Measurements from ENCODE around the gene SLBP. TPM values are rescaled to one million over a fixed set of nuclear protein-coding genes. Genes with fewer than 3 reads are reported as not detected.

SLBP gene
- total RNA-seq, 1 donor from 2014 or later: 31.3 TPM

DNA sequence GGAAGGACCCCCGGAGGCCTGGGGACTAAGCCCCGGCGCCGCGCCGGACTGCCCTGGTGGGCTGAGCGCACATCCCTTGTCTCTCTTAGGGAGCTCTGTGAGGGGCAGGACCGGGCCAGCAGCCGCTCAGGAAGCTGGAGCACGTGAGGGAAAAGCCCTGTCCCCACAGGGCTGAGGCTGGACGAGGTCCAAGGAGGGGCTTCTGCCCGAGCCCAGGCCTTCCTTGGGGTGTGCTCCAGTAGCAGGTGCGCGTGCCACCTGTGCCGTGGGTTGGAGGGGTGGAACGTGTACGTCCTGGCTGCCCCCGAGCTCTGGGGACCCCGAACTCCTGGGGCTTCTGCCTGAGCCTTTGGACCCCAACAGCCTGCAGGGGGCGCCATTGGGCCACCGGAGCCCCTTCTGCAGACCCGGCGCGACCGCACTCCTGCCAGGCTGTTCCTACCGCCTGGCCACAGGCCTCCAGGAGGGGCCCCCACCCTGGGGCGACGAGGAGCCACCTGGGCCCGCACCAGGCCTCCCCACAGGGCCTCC lies 36.4 kb upstream of the SLBP start:
- peak; percentile 34 for ATAC-seq

DNA sequence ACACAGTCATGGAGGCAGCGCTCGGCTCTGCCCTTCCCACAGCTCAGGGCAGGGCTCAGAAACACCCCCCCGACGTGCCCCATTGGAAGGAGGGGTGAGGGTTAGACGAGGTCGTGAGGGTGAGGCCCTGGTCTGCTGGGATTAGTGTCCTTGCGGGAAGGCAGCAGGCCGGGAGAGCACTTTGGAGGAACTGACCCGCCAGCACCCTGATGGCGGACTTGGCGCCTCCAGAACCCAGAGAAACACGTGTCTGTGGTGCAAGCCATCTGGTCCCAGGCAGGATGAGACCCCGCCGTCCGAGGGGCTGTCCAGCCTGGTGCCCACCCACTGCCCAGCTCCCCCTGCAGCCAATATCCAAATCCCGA lies 35.5 kb upstream of the SLBP start:
- no peak for ATAC-seq

DNA sequence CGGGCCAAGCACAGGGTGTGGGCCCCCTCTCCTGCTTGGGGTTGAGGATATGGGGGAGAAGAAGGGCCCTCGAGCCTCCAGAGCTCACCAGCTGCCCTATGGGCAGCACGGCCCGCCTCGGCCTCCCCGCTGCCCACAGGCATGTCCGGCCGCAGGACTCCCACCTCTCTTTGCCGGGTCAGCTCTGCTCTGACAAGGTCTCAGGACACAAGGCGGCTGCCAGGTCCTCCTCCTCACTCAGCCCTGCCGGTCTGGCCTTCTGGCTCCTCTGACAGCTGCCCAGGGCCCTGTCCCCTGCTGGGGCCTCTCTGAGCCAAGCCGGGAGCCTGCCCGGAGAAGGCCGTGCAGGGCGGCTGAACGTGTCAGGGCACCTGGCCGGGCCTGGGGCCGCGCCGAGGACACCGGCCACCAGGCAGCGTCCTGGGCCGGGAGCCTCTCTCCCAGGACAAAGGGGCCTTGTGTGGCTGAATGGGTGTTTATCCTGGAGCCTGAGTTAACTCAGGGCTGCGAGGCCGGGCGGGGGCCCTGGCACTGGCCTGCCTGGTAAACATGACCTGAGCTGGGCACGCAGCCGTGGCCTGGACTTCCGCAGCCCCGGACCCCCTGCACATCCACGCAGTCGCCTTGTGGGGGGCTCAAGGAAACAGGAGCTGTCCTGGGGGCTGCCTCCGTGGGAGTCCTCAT lies 34.9 kb upstream of the SLBP start:
- ATAC-seq: no peak

DNA sequence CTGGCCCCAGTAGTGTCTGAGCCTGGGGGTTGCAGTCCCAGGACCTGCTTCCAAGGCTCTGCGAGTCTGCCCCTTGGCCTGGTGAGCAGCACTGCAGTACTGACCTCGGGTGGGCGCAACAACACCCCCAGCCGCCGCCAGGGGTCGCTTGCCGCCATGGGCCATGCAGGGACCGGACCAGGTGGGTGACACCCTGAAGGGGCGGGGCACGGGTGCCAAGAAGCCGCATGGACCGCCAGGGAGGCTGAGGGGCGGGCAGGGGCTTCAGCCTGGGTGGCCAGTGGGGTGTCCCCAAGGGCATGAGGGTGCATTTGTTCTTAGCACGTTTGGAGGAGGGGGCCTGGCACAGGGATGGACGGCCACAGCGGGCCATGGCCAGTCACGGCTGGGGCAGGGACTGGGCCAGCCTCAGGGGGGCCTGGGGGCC lies 34.2 kb upstream of the SLBP start:
- ATAC-seq: peak; percentile 44

DNA sequence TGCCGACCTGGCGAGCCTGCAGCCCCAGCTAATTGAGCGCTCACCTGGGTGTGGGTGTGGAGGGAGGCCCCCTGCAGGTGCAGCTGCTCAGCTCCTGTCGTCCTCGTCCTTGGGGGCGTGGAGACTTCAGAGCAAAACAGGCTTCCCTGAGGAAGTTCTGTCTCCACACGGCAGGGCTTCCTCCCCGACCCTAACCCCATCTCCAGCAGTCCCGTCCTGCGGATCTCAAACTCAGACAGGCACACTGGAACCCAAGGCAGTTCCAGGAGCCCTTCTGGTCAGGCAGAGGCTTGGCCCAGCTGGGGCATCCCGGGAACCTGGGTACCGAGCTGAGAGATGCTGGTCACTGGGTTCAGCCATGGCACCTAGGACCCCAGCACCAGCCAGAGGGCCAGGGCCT lies 33.6 kb upstream of the SLBP start:
- ATAC-seq: no peak

DNA sequence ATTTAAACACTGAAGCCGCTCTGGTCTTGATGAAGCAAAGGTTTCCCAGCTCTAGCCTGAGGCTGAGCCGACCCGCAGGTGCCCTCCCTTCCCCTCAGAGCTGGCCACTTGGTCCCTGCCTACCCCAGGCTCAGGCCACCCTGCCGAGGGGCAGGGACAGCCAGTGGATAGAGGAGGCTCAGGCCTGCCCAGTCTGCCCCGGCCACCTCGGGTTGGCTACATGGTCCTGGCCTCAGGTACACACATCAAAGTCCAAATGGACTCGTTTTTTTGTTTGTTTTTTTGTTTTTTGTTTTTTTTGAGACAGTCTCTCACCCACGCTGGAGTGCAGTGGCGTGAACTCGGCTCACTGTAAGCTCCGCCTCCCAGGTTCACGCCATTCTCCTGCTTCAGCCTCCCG lies 33.0 kb upstream of the SLBP start:
- ATAC-seq: no peak

DNA sequence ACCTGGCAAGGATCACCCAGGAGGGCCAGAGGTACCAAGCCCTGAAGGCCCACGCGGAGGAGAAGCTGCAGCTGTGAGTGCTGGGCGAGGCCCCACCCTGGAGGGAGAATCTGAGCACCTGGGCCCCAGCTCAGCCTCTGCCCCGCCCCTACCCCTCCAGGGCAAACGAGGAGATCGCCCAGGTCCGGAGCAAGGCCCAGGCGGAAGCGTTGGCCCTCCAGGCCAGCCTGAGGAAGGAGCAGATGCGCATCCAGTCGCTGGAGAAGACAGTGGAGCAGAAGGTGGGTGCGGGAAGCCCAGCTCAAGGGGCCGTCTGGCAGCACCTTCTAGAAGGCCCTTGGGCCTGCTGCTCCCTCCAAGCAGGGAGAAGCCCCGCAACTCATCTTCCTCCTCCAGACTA lies 32.4 kb upstream of the SLBP start:
- no peak for ATAC-seq

DNA sequence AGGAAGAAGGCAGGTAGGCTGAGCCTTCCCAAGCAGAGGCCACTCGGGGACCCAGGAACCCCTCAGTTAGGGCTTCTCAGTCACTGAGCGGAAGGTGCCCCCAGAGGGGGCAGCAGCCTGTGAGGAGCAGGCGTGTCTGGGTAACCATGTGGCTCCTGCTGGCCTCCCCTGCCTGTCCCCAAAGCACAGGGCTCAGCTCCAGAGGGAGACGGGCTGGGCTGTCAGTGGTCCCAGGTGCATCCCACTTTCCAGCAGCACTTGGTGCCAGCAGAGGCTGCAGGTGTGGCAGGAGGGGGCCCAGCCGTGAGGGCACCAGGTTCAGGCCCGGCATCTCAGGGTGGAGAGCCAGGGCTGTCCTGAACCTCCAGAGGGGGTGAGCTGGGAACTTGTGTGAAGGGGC lies 31.9 kb upstream of the SLBP start:
- no peak for ATAC-seq

DNA sequence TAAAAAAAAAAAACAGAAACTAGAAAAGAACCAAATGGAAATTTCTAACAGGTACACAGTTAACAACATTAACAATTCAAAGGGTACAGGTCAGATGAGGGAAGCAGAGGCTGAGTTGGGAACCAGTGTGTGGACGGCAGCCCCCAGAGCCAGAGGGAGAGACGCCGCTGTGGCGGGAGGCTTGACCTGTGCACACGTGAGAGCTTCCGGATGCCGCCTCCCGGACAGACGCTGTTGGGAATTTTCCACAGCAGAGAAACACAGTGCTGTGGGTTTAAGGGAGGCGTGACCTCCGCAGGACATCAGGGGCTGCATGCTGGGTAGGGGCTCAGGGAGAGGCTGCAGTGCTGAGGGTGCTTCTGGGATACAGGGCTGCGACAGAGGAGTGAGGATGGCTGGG lies 31.4 kb upstream of the SLBP start:
- ATAC-seq: no peak

DNA sequence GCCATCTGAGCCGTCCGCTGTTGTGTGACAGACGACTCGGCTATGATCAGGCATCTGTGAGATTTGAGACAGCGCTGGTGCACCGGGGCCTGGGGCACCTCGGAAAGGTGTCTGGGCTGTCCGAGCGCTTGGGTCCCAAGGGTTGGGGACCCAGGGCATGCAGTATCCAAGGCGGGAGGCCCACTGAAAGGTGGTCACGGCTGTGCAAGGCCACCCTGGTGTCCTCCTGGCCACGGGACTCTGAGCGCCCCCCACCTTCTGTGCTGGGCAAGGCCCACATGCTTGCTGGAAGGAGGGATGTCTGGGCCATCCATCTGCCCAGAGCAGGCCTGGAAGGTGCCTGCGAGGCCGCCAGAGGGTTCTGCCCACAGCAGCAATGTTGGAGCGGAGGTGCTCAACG lies 29.1 kb upstream of the SLBP start:
- no peak for ATAC-seq

DNA sequence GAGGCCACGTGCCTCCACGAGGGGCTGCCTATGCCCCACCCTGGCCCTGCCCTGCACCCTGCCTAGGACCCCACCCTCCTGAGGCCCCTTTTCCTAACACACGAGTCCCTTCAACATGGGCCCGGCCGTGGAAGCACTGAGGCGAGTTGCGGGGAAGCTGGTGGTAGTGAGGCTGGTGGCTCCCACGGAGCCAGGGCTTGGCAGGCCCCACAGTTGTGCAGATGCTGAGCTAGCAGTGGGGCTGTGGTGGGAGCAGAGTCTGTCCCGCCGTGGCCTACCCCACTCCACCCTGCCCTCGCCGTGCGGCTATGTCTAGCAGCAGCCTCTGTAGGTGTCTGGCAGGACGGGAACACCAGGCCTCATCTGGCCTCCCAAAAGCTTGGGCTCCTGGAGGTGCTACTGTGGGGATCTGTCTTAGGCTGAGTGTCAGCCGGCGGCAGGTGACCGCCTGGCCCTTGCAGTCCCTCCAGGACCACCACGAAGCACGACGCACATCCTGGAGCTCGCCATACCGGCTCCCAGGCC lies 28.0 kb upstream of the SLBP start:
- ATAC-seq: peak; percentile 2

DNA sequence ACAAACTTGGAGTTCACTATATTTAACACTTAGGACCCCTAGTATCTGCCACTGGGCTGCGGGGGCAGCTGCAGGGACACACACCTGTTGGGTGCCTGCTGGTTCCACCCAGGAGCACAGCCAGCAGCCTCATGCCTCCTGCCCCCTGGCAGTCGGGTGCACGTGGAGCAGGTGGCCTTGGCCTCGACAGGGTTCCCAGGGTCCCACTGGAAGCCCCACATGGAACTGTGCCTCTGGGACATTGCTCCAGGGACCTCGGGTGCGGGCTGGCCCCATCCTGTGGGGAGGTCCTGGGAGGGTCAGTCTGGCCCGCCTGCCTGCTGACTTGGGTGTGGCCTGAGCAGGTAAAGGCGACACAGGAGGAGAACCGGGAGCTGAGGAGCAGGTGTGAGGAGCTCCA lies 27.2 kb upstream of the SLBP start:
- no peak for ATAC-seq

DNA sequence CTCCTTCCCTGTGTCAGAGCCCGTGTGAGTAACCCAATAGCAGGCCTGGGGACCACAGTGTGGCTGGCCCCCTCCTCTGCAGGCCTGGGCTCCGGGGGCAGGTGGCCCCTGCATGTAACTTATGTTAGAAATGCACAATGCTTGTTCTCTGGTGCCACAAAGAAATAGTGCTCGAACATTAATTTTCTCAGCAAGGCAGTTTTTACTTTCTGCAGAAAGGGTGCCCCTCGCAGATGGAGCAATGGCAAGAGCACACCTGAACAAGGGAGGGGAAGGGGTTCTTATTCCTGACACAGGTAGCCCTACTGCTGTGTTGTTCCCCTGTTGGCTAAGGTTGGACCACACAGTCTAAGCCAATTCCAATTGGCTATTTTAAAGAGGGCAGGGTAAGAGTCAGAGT lies 26.3 kb upstream of the SLBP start:
- no peak for ATAC-seq

DNA sequence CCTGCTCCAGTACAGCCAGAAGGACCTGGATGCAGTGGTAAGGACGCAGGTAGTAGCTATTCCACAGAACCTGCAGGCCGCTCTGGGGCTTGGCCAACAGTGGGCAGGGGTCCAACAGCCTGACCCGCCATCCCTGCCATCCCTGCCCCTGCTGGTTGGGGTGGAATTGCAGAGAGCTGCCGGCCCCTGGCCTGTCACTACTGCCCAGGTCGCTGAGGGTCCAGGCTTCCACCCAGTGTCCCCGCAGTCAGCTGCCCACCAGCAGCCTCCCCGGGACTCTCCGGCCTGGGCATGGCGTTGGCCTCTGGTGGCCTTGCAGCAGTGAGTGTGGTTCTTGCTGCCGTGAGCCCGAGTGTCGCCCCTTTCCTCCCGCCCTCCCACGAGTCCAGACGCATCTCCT lies 25.5 kb upstream of the SLBP start:
- no peak for ATAC-seq

DNA sequence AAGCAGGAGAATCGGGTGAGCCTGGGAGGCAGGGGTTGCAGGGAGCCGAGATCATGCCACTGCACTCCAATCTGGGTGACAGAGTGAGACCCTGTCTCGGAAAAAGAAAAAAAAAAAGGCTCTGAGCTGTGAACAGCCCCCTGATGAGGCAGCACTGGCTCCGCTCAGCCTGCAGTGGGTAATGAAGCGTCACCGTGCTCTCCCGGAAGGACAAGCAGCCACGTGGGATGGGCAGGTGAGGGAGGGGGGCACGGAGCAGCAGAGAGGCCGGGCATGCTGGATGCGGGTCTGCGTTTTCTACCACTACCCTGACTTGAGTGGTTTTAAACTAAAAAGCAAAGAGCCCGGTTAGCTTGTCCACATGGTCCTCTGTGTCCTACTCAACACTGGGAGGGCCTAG lies 24.7 kb upstream of the SLBP start:
- ATAC-seq: no peak

DNA sequence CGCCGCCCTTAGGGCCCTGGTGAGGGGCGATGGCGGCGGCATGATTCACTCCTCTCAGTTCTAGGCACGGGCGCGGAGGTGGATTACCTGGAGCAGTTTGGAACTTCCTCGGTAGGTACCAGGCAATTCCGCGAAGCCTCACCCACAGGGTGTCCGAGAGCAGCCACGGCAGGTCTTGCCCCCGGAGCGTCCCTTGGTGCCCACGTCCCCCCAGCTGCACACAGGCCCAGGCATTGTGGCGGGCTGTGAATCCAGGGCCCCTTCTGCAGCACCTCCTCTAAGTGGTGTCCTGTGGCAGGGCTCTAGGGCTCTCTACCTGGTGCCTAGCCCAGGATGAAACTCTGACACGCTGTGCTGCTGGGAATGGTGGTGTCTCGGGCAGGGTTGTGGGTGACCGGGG lies 23.1 kb upstream of the SLBP start:
- no peak for ATAC-seq

DNA sequence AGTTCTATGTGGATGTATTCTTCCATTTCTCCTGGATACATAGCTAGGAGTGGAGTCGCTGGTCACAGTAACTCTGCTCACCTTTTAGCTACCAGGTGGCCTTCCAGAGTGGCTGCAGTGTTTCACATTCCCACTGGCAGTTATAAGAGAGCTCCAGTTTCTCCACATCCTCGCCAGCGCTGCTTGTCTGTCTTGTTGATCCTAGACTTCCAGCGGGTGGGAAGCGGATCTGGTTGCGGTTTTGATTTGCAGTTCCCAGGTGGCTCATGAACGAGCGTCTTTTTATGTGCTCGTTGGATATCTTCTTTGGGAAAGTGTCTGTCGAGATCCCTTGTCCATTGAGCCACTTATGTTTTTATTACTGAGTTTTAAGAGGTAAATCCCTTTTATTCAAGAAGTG lies 20.8 kb upstream of the SLBP start:
- no peak for ATAC-seq

DNA sequence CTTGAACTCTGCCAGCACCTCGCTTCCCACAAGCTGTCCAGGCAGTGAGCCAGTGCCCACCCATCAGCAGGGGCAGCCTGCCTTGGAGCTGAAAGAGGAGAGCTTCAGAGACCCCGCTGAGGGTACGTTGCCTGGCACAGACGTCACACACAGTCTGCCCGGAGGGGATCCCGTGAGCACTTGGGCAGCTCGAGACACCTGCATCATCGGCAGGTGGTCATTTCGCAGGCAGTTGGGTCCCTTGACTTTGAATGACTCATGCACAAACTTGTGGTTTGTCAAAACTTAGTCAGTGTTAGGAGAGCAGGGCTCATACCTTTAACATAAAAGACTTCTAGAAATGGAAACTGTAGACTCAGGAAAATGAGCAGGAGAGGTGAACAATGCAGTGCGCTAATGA lies 19.1 kb upstream of the SLBP start:
- no peak for ATAC-seq

DNA sequence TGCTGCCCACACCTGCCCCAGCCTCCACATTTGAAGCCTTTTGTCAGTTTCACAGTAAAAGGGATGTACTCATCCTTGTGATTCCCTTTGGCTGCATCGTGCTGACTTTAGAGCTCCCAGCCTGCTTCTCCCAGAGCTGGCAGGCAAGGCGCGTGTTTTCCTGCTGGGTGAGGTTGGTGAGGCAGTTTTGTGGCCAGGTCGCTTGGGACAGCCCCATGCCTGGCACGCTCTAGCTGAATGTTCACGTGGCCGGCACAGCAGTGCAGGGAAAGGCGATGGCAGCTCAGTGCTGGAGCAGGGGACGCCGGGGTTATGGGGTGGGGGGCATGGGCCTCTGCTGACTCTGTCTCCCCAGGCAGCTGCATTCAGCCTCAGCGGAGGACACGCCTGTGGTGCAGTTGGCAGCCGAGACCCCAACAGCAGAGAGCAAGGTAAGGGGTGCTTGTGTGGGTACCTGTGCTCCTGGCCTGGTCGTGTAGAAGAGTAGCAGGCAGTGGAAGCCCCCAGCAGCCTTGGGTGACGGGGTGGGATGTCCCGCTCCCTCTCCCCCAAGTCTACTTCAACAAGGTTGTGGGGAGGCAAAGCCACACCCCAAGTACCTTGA lies 18.5 kb upstream of the SLBP start:
- ATAC-seq: no peak

DNA sequence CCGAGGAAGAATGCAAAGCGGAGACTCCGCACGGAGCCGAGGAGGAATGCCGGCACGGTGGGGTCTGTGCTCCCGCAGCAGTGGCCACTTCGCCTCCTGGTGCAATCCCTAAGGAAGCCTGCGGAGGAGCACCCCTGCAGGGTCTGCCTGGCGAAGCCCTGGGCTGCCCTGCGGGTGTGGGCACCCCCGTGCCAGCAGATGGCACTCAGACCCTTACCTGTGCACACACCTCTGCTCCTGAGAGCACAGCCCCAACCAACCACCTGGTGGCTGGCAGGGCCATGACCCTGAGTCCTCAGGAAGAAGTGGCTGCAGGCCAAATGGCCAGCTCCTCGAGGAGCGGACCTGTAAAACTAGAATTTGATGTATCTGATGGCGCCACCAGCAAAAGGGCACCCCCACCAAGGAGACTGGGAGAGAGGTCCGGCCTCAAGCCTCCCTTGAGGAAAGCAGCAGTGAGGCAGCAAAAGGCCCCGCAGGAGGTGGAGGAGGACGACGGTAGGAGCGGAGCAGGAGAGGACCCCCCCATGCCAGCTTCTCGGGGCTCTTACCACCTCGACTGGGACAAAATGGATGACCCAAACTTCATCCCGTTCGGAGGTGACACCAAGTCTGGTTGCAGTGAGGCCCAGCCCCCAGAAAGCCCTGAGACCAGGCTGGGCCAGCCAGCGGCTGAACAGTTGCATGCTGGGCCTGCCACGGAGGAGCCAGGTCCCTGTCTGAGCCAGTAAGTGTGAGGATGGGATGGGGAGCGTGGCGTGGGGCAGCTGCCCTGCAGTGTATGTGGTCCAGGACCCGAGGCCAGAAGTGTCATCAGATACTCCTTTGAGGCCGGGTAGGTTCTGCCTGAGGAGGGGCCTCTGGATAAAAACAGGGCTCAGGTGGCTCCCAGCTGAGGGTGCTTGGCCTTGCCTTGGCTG lies 16.2 kb upstream of the SLBP start:
- ATAC-seq: no peak

DNA sequence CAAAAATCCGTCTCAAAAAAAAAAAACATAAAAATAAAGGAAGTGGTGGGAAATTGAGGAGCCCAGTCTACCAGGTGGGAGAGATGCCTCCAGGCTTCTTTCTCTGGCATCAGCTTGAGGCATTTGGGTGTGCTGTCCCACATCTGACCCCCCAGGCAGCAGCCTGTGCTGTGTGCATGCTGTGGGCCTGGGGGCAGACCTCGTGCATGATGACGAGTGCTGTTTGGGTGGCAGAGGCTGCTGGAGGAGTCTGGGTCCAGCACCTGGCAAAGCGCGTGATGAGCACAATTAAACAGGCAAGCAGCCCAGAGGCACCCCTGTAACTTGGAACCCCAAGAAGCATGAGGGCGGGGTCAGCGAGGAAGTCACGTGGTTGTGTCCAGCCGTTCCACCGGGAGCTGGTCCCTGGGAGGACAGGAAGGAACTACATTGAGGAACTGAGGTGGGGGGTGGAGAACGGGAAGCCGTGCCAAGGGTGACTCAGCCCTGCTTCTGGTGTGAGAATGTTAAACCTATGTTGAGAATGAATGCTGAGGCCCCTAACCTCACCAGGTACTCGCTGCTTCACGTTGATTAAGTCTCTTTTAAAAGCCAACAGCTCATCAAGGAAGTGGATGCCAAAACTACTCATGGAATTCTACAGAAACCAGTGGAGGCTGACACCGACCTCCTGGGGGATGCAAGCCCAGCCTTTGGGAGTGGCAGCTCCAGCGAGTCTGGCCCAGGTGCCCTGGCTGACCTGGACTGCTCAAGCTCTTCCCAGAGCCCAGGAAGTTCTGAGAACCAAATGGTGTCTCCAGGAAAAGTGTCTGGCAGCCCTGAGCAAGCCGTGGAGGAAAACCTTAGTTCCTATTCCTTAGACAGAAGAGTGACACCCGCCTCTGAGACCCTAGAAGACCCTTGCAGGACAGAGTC lies 15.3 kb upstream of the SLBP start:
- peak; percentile 70 for ATAC-seq
